GM21367 (cell line): Measurements from ENCODE around the gene RDX.

Experiments
- ATAC-seq: cut with Tn5 transposase; IDR thresholded peaks from one replicate; pipeline ENCODE4 v1.9.1; 2021; ENCODE audit not compliant: unreplicated experiment

The RDX gene

DNA sequence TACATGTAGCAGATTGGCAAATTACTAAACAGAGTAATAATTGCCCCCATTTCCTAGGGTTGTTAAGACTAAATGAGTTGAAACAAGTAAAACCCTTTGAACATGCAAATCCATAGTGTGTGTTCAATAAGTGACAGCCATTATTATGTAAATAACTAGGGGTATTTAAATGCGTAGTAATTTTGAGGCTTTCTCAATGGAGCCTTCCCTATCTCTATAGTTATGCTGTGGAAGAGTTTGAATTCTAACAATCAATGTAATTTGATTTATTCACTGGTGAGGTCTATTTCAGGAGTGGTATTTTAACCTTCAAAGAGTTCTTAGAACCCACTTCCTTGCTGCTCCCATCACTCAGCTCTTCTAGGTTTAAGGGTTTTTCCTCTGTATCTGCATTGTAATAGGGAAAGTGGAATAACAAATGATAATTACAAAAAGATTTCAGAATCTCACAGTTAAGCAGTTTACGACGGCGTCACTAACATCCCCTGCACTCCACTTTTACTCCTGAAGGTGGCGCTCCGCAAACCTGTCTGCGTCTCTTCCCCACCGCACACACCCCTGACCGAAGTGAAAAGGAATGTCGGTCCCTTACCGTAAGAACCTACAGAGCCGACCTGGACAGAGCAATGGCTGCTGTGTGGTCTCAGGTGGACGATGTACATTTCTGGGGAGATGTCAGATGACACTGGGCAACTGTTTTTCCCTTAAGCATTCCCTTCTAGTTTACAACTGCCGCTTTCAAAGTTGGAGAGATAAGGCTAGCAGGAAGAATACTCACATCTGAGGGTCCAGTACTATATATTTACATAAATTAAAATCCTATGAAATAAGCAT lies 122.4 kb downstream of the RDX start:
- ATAC-seq, result no peak

DNA sequence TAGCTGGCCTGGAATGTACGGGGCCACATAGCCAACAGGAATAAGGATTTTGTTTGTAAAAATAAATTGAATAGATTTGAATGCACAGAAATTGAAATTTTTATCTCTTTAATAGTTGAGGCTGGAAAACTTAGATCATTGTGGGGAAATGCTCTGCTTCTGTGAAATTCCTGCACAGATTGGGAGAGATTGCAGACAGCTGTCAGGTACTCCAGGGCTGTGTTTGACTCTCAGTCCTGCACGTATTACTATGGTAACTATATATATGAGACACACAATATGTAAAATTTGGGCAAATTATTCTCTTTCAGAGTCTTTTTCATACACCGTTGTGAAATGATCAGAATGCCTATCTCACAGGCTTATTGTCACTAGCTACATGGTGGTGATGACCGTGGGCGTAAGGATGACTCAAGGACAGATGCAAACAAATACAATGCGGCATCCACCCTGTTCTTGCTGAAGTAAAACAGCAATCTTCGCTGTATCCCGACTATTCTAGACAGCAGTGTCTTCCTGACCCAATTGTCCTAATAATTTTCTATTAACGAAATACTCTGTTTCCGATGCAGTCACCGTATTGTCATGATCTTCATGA lies 123.8 kb downstream of the RDX start:
- no peak for ATAC-seq

- no peak for ATAC-seq
These were observed 126.7 kb downstream of the RDX start for GRCh38 chr11:110169738-110170137.

DNA sequence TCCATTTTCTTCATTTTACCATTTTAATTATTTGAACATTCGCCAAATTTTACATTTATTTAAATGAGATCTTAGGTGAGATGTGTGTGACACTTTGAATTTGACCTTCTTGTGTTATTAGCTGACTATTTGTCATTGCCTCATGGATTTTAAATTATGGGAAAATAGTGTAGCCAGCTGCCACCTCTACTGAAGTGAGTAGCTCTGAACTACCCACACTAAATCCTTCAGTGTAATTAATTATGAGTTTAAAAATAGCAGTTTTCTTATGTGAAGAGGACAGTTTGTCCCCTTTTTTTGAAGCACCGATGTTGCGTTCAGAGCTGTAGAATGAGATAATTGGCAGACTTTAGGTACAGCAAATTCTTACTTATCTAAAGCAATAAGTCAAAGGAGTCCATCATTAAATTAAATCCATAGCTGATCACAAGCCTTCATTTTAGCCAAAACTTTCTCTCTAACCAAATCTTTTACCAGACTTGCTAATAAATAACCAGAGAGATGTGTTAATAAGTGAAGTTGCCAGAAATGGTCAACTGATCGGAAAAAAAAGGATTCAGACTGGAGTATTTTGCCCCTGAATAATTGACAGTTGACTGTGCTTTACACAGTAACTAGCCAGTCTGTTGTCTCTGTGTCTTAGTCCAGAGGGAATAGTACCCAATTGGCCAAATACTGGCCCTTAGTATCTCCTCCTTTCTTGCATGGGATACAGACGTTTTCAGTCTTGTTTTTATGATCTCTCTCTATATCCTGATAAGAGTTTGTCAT lies 128.2 kb downstream of the RDX start:
- no peak for ATAC-seq

- no peak for ATAC-seq
These were observed 131.1 kb downstream of the RDX start for GRCh38 chr11:110165039-110165925.

DNA sequence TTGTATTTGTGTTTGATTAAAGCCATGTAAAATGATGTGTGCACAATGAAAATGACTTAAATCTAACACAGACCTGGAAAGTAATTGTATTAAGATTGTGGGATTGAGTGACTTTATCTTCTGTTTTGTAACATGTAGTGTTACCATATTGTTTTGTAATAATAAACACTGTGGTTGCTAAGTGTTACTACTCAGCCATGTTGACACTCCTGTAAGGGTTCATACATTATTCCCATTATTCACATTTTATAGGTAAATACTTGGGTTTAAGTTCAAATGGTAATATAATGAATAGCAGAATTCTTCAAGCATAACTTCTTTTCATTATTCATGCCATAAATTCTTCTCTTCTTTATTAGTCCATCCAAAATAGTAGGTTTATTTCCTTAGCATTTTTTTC lies 134.2 kb downstream of the RDX start:
- no peak for ATAC-seq

- no peak for ATAC-seq
These were observed 135.4 kb downstream of the RDX start for GRCh38 chr11:110161061-110161460.

- ATAC-seq, result no peak
These were observed 136.0 kb downstream of the RDX start for GRCh38 chr11:110160437-110160836.

- no peak for ATAC-seq
These were observed 136.4 kb downstream of the RDX start for GRCh38 chr11:110160016-110160415.

GRCh38 chr11:110159476-110159875 lies 136.9 kb downstream of the RDX start:
- no peak for ATAC-seq

GRCh38 chr11:110158317-110159200 lies 137.9 kb downstream of the RDX start:
- ATAC-seq, result no peak

- ATAC-seq, result no peak
These were observed 139.9 kb downstream of the RDX start for GRCh38 chr11:110156503-110156902.

- ATAC-seq, result no peak
These were observed 142.9 kb downstream of the RDX start for GRCh38 chr11:110153474-110153873.

GRCh38 chr11:110152199-110152598 lies 144.2 kb downstream of the RDX start:
- no peak for ATAC-seq

- no peak for ATAC-seq
These were observed 147.4 kb downstream of the RDX start for GRCh38 chr11:110148775-110149744.

GRCh38 chr11:110147962-110148709 lies 148.3 kb downstream of the RDX start:
- ATAC-seq, result no peak

- no peak for ATAC-seq
These were observed 154.6 kb downstream of the RDX start for GRCh38 chr11:110141812-110142211.

DNA sequence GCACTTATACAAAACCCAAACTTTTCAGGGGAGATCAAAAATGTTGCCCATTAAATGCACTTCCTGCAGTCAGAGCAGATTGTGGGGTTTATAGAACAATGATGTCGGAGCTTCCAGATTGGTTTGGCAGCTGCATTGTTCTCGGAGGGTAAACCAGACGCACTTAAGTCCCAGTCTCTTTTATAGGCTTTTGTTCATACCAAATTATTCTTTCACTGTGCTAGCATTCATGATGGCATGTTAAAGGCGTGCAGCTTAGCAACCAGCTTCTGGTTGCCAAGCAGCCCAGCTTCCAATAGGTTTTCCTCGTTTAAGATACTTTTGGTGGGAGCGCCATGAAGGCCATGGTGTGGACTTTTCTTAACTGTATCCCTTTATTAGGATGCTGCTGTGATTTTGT lies 162.3 kb downstream of the RDX start:
- no peak for ATAC-seq
